Small intestine (tissue), 7 donors: ENCODE results near the gene SERINC2. TPM values are rescaled to one million over a fixed set of nuclear protein-coding genes. Genes with fewer than 3 reads are reported as not detected.
"Not testable (repeated sequence)": the region's sequence is repeated elsewhere in the genome, so short reads cannot be mapped to it uniquely, and the experiment has no call there.

ENCODE experiments used
- DNase-seq, 2 donors: peaks; one replicate each; pipeline versions ENCODE4 v3.0.0 to v3.0.0-alpha.2; 2013
- FAIRE-seq: peaks from 2 replicates; lab custom pipeline; 2012; peaks lifted over from hg19 to GRCh38; lab: Jason Lieb, UNC
- H3K27ac ChIP-seq, 3 donors: one replicate each; pipeline ENCODE4 v1.5.1; 2013; ENCODE audit warnings: low read length in 2 of 3, mild to moderate bottlenecking in 2 of 3, control low read depth in 1 of 3, inconsistent platforms in 1 of 3, low read depth in 1 of 3, moderate library complexity in 1 of 3
- H3K27me3 ChIP-seq, 3 donors: one replicate each; pipeline ENCODE4 v1.6.1; 2013; ENCODE audit warnings: low read length in 3 of 3, inconsistent platforms in 1 of 3; ENCODE audit not compliant: control insufficient read depth in 3 of 3, insufficient read depth in 3 of 3
- H3K36me3 ChIP-seq, 3 donors: one replicate each; pipeline ENCODE4 v1.6.1; 2013; ENCODE audit warnings: low read length in 3 of 3, inconsistent platforms in 1 of 3, low read depth in 1 of 3, mild to moderate bottlenecking in 1 of 3, moderate library complexity in 1 of 3; ENCODE audit not compliant: control insufficient read depth in 3 of 3, insufficient read depth in 2 of 3
- H3K4me1 ChIP-seq, 3 donors: one replicate each; pipeline ENCODE4 v1.6.1; 2013; ENCODE audit warnings: low read length in 2 of 3, inconsistent platforms in 1 of 3, low read depth in 1 of 3, mild to moderate bottlenecking in 1 of 3, moderate library complexity in 1 of 3; ENCODE audit not compliant: control insufficient read depth in 3 of 3, insufficient read depth in 2 of 3
- H3K4me3 ChIP-seq, 3 donors: one replicate each; pipeline ENCODE4 v1.5.1; 2013; ENCODE audit warnings: low read length in 3 of 3, control low read depth in 1 of 3, inconsistent platforms in 1 of 3, low read depth in 1 of 3, mild to moderate bottlenecking in 1 of 3, moderate library complexity in 1 of 3
- H3K9me3 ChIP-seq, 2 donors: one replicate each; pipeline ENCODE4 v1.6.1; 2013; ENCODE audit warnings: low read depth in 1 of 2, low read length in 1 of 2; ENCODE audit not compliant: control insufficient read depth in 2 of 2, insufficient read depth in 1 of 2
- WGBS, 3 donors: extraction: QIAGEN DNeasy Blood & Tissue Kit; methylation state at CpG; one replicate each; pipeline ENCODE4 v1.1.7; 2013; 5-methylcytosine and 5-hydroxymethylcytosine counted together
- polyA plus RNA-seq, 4 donors: library from polyadenylated mRNA; stranded (reverse) in 3 of 4; unstranded in 1 of 4; fragments of 200-250 nt in 3 of 4; fragments of 120-200 nt in 1 of 4; gene quantifications; one replicate each; pipeline versions ENCODE4 v1.2.1 to v1.2.3, GENCODE V29; 2013
- donor health status: healthy with polysubstance abuse.
- donor health status: control.
- donor health status: control.
- donor health status: Bipolar disorder and iron deficiency.
- donor health status: healthy.

The SERINC2 gene
- polyA plus RNA-seq, 4 donors, result 54.7 to 179 (median 102) TPM

- no peak overlapping the region for H3K27ac ChIP-seq
- peaks cover 0 to 87% (median 12%) of the 10 kb centered on the region in 3 donors for H3K36me3 ChIP-seq
- no peak overlapping the region for H3K4me3 ChIP-seq
- DNase-seq (no peak), FAIRE-seq (no peak)
- no peaks in the 10 kb centered on the region for H3K27me3 ChIP-seq
- H3K9me3 ChIP-seq, result no peaks in the 10 kb centered on the region
- H3K4me1 ChIP-seq, result peaks cover 0 to 8% (median 0%) of the 10 kb centered on the region in 3 donors
- 83 to 93% (median 92%) methylated on average over 6 of the region's 6 CpGs for WGBS, 3 donors
These were observed 16.6 kb downstream of the SERINC2 start for GRCh38 chr1:31429583-31429982.

- FAIRE-seq, result peak; percentile 98
- H3K36me3 ChIP-seq, result peaks cover 0 to 77% (median 11%) of the 10 kb centered on the region in 3 donors
- not testable (repeated sequence) for H3K9me3 ChIP-seq, H3K4me3 ChIP-seq, H3K27me3 ChIP-seq, H3K4me1 ChIP-seq, H3K27ac ChIP-seq
- DNase-seq, result peak; percentile 49 to 75
- 22 to 54% (median 38%) methylated on average over 3 of the region's 3 CpGs for WGBS, 3 donors
These were observed 18.6 kb downstream of the SERINC2 start for GRCh38 chr1:31431351-31432257.

- DNase-seq, result no peak
These were observed 19.8 kb downstream of the SERINC2 start for GRCh38 chr1:31432592-31433395.

GRCh38 chr1:31433396-31433930 lies 20.4 kb downstream of the SERINC2 start:
- FAIRE-seq (no peak), DNase-seq (no peak)
- WGBS, 3 donors, result 83 to 87% (median 87%) methylated on average over 6 of the region's 6 CpGs
- H3K4me1 ChIP-seq, result no peaks in the 10 kb centered on the region
- peaks cover 0 to 62% (median 8%) of the 10 kb centered on the region in 3 donors for H3K36me3 ChIP-seq
- H3K27ac ChIP-seq, result no peak overlapping the region
- H3K27me3 ChIP-seq, result no peaks in the 10 kb centered on the region
- no peaks in the 10 kb centered on the region for H3K9me3 ChIP-seq
- H3K4me3 ChIP-seq, result no peak overlapping the region

More at GRCh38 chr1:31432592-31433395, 19.8 kb downstream of the SERINC2 start:
- Histone ChIP-seq H3K9me3 (no peaks in the 10 kb centered on the region), H3K4me3 (no peak overlapping the region), H3K27me3 (no peaks in the 10 kb centered on the region), H3K4me1 (no peaks in the 10 kb centered on the region), H3K36me3 (peaks cover 0 to 69% (median 8%) of the 10 kb centered on the region in 3 donors), H3K27ac (no peak overlapping the region)
- WGBS, 3 donors, result 85 to 89% (median 88%) methylated on average over 17 to 20 of the region's 20 CpGs
- no peak for FAIRE-seq

- DNase-seq, result no peak
- Histone ChIP-seq H3K27ac (no peak overlapping the region), H3K27me3 (no peaks in the 10 kb centered on the region), H3K4me3 (no peak overlapping the region), H3K4me1 (no peaks in the 10 kb centered on the region), H3K9me3 (no peaks in the 10 kb centered on the region), H3K36me3 (peaks cover 0 to 54% (median 8%) of the 10 kb centered on the region in 3 donors)
- WGBS, 3 donors, result 68 to 80% (median 76%) methylated on average over 18 to 21 of the region's 21 CpGs
- FAIRE-seq, result no peak
These were observed 21.3 kb downstream of the SERINC2 start for GRCh38 chr1:31434101-31434871.

GRCh38 chr1:31434979-31435378 lies 22.0 kb downstream of the SERINC2 start:
- DNase-seq (no peak), FAIRE-seq (no peak)
- no peaks in the 10 kb centered on the region for H3K9me3 ChIP-seq
- H3K4me1 ChIP-seq, result no peaks in the 10 kb centered on the region
- no peaks in the 10 kb centered on the region for H3K27me3 ChIP-seq
- 71 to 78% (median 75%) methylated on average over 11 to 12 of the region's 12 CpGs for WGBS, 3 donors
- no peak overlapping the region for H3K27ac ChIP-seq
- H3K4me3 ChIP-seq, result no peak overlapping the region
- peaks cover 0 to 47% (median 8%) of the 10 kb centered on the region in 3 donors for H3K36me3 ChIP-seq

- DNase-seq (no peak), FAIRE-seq (no peak)
- H3K4me3 ChIP-seq, result no peak overlapping the region
These were observed 22.7 kb downstream of the SERINC2 start for GRCh38 chr1:31435471-31436409.

More at GRCh38 chr1:31435471-31436409, 22.7 kb downstream of the SERINC2 start:
- Histone ChIP-seq H3K27me3 (no peaks in the 10 kb centered on the region), H3K4me1 (peaks cover 0 to 1% (median 0%) of the 10 kb centered on the region in 3 donors), H3K9me3 (no peaks in the 10 kb centered on the region), H3K27ac (no peak overlapping the region), H3K36me3 (peaks cover 0 to 40% (median 8%) of the 10 kb centered on the region in 3 donors)
- WGBS, 3 donors, result 77 to 88% (median 84%) methylated on average over 13 of the region's 13 CpGs
